GM12873 (cell line): ENCODE results near the gene RYK.

Experiments used
- TF ChIP-seq, protein P1 (sequence below): IDR thresholded peaks from 2 replicates; pipeline ENCODE4 v1.5.1; 2012; ENCODE audit warnings: low read depth, mild to moderate bottlenecking, moderate library complexity, low read length, control low read depth; ENCODE audit not compliant: insufficient read depth; ENCODE audit errors: missing control alignments

RYK gene

DNA sequence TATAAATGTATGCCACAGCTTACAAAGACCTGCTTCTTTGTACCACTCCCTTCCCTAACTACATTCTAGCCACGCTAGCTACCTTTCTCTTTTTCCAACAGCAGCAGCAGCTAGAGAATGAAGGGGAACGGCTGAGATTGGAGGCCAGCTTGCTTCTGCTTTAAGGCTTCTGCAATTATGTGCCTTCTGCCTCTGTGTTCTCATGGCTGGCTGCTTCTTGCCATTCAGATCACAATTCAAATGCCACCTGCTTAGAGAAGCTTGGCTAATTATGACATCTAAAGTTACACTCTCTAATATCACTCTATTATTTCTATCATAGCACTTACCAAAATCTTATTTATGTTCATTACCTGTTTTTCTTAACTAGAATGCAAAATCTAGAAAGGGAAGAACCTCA, 95.2 kb downstream of the RYK start:
- TF ChIP-seq, protein P1, sequence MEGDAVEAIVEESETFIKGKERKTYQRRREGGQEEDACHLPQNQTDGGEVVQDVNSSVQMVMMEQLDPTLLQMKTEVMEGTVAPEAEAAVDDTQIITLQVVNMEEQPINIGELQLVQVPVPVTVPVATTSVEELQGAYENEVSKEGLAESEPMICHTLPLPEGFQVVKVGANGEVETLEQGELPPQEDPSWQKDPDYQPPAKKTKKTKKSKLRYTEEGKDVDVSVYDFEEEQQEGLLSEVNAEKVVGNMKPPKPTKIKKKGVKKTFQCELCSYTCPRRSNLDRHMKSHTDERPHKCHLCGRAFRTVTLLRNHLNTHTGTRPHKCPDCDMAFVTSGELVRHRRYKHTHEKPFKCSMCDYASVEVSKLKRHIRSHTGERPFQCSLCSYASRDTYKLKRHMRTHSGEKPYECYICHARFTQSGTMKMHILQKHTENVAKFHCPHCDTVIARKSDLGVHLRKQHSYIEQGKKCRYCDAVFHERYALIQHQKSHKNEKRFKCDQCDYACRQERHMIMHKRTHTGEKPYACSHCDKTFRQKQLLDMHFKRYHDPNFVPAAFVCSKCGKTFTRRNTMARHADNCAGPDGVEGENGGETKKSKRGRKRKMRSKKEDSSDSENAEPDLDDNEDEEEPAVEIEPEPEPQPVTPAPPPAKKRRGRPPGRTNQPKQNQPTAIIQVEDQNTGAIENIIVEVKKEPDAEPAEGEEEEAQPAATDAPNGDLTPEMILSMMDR: no peak

DNA sequence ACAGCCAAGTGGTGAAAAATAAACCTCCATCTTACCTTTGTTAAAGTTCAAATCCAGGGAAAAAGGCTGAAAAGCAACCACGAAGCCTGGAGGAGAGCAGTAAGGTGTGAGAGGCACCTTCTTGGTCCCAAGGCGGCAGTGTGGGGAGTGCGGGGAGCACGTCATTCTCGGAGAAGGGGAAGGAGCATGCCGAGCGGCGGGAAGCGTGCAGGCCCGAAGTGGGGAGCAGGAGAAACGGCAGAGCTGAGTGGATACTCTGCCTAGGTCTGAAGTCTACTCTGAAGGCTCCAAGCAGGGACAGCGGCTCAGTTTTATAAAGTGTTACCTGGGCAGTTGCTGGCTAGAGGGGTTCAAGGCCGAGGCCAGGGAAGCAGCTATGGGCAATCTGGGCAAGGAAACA, 96.9 kb downstream of the RYK start:
- TF ChIP-seq, protein P1: no peak

DNA sequence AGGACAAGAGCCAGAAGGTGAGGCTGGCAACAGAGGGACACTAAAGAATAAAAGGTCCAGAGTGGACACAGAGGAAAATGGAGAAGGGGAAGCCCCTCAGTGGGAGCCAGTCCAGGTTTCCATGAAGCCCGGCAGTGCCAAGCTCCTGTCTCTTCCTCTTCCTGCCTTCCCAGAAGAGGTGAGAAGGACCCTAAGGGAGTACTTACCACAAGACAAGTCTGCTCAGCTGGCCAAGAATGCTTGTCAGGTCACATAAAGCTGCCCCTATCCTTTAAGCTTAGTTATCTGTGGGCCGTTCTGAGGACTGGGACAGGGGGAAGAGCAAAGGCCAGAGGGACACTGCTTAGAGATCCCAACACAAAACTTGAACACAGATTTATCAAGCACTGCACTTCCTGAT, 100.2 kb downstream of the RYK start:
- TF ChIP-seq, protein P1: no peak

DNA sequence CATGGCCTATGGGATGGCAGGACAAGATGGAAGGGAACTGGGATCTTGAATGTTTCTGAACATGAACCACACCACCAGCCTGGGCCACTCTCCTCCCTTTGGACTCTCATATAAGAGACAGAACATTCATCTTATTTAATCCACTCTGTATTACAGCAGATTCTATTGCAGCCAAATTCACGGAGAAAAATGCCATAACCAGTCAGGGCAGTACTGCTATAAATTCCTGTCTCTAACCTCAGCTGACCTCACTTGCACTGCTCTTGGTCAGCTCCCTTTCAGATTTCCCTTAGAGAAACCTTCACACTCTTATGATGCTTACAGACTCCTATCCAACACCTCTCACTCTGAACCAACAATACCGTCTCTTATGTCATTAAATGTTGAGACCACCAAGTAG, 101.4 kb downstream of the RYK start:
- TF ChIP-seq, protein P1: no peak

DNA sequence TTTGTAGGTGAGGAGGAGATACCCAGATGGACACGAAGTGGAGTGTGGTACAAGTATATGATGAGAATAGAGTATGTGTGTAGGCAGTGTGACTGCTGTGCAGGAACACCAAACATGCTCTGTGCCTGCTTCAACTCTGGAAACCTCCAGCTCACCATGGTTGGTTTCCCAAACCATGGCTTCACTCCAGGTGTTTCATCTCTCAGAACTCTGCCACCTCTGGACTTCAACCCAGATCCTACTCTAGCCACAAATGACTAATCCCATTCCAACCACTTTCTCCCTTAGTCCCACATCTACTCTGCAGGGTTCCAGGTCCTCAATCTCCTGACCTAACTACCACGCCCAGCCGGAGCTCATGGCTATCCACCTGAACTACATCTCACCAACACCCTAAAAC, 102.1 kb downstream of the RYK start:
- TF ChIP-seq, protein P1: no peak

DNA sequence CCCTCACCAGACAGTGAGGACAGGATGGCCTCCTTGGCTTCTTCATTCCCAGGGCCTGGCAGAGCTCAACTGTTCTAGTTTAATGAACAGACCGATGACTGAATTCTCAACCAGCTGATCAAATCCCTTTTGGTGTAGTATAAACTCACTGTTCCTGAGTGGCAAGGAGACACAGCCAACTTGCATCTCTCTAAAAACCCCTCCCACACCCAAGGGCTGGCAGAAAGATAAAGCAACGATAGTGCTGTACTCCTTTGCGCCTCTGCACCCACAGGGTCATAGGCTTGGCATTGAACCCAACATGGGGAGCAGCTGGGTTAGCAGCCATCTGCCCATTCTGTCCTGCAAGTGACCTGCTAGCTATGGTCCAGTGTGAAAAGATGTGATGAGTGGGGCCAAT, 103.2 kb downstream of the RYK start:
- TF ChIP-seq, protein P1: no peak

DNA sequence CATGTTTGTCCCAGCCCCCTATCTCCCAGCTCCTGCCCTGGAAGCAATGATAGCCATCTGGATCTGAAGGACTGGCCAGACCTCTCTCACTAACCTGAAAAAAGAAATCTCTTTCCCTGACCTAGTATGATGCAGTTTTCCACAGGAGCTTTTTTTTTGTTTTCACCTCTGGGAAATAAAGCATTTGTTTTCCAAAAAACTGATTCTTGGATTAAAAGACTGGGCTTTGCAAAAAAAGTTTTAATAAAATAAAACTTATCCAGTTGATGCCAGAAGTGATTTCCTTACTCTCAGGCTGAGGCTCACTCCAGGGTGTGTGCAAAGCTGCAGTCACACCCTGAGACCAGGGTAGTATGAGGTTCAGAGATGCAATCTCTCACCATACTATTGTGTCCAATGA, 104.0 kb downstream of the RYK start:
- TF ChIP-seq, protein P1: no peak
